Lower lobe of right lung (tissue), 2 donors: ENCODE data around the gene CNIH3. TPM values are rescaled to one million over a fixed set of nuclear protein-coding genes. Genes with fewer than 3 reads are reported as not detected.

Source experiments
- ATAC-seq, 2 donors: fragments of 200-7000 bp; cut with Tn5 transposase; one replicate each; pipeline ENCODE4 v1.9.1; 2020 to 2022; ENCODE audit warnings: mild to moderate bottlenecking in 2 of 2, moderate library complexity in 2 of 2
- DNase-seq: peaks from one replicate; pipeline ENCODE4 v3.0.0-alpha.2; 2020
- H3K27ac ChIP-seq: fragments of 200-600 bp; one replicate; pipeline ENCODE4 v1.8.0; 2022
- H3K27me3 ChIP-seq: fragments of 200-600 bp; one replicate; pipeline ENCODE4 v1.8.0; 2022; ENCODE audit warnings: low read depth
- H3K36me3 ChIP-seq: fragments of 200-600 bp; one replicate; pipeline ENCODE4 v1.8.0; 2022; ENCODE audit warnings: mild to moderate bottlenecking
- H3K4me1 ChIP-seq: fragments of 200-600 bp; one replicate; pipeline ENCODE4 v1.8.0; 2022
- H3K4me3 ChIP-seq: fragments of 200-600 bp; one replicate; pipeline ENCODE4 v1.8.0; 2022; ENCODE audit warnings: mild to moderate bottlenecking
- H3K9me3 ChIP-seq: fragments of 200-600 bp; one replicate; pipeline ENCODE4 v1.8.0; 2022
- CTCF ChIP-seq: fragments of 200-600 bp; IDR thresholded peaks from one replicate; pipeline ENCODE4 v1.8.0; 2022; ENCODE audit warnings: antibody characterized with exemption, mild to moderate bottlenecking
- intact Hi-C: fragments of 100-400 bp; cut with DNase I; formaldehyde crosslinking; loops from one replicate; pipeline ENCODE4 v1.11.0; 2022
- total RNA-seq: library from RNA; stranded (reverse); fragmentation: NEBNext Ultra II Directional; extraction: Animal tissue kit (Norgen Biotek cat#: 25700); gene quantifications from one replicate; pipeline ENCODE4 v1.2.1, GENCODE V29; 2021
- donor health status: DM: no; HTN: yes; CAD: no; lungs with severe emphysema.

Gene CNIH3
- total RNA-seq, 1 donor from 2014 or later, result 2.1 TPM

- Histone ChIP-seq H3K27ac (no peak overlapping the region), H3K4me3 (no peak overlapping the region), H3K27me3 (no peaks in the 10 kb centered on the region), H3K9me3 (no peaks in the 10 kb centered on the region), H3K36me3 (no peaks in the 10 kb centered on the region), H3K4me1 (no peaks in the 10 kb centered on the region)
- DNase-seq, result no peak
- intact Hi-C loops, result no loop called here
- no peak for ATAC-seq
- no peak for TF ChIP-seq CTCF
These were observed 8.6 kb upstream of the CNIH3 start for GRCh38 chr1:224607188-224608148.

- Histone ChIP-seq H3K4me3 (no peak overlapping the region), H3K36me3 (no peaks in the 10 kb centered on the region), H3K4me1 (no peaks in the 10 kb centered on the region), H3K27me3 (no peaks in the 10 kb centered on the region), H3K9me3 (no peaks in the 10 kb centered on the region), H3K27ac (no peak overlapping the region)
- intact Hi-C loops, result no loop called here
- no peak for TF ChIP-seq CTCF
- no peak for ATAC-seq
- DNase-seq, result no peak
These were observed 6.8 kb upstream of the CNIH3 start for GRCh38 chr1:224609333-224609732.

GRCh38 chr1:224612246-224612645 is 3.9 kb upstream of the CNIH3 start:
- no peak overlapping the region for H3K4me3 ChIP-seq
- no peak for ATAC-seq
- DNase-seq, result no peak
- peaks cover 26% of the 10 kb centered on the region for H3K27me3 ChIP-seq
- H3K9me3 ChIP-seq, result no peaks in the 10 kb centered on the region
- no peak overlapping the region for H3K27ac ChIP-seq
- peaks cover 19% of the 10 kb centered on the region for H3K4me1 ChIP-seq
- no peaks in the 10 kb centered on the region for H3K36me3 ChIP-seq
- intact Hi-C loops, result no loop called here
- TF ChIP-seq CTCF, result no peak

- no peaks in the 10 kb centered on the region for H3K9me3 ChIP-seq
- TF ChIP-seq CTCF, result no peak
- DNase-seq (no peak), ATAC-seq (no peak)
- no peak overlapping the region for H3K27ac ChIP-seq
- intact Hi-C loops, result no loop called here
- peaks cover 20% of the 10 kb centered on the region for H3K4me1 ChIP-seq
- H3K4me3 ChIP-seq, result no peak overlapping the region
- no peaks in the 10 kb centered on the region for H3K36me3 ChIP-seq
- H3K27me3 ChIP-seq, result peaks cover 39% of the 10 kb centered on the region
These were observed 2.6 kb upstream of the CNIH3 start for GRCh38 chr1:224613486-224613885.

- no peak for DNase-seq
These were observed 766 bp downstream of the CNIH3 start for GRCh38 chr1:224616756-224617409.

More at GRCh38 chr1:224616756-224617409, 766 bp downstream of the CNIH3 start:
- Histone ChIP-seq H3K27me3 (peaks cover 52% of the 10 kb centered on the region), H3K4me1 (peaks cover 20% of the 10 kb centered on the region), H3K36me3 (no peaks in the 10 kb centered on the region), H3K4me3 (peak overlapping the region; percentile 54), H3K27ac (no peak overlapping the region), H3K9me3 (no peaks in the 10 kb centered on the region)
- no peak for ATAC-seq
- no peak for TF ChIP-seq CTCF
- intact Hi-C loops, result no loop called here
